Osteocyte (in vitro differentiated cells): ENCODE data around the gene CBY3. TPM values are rescaled to one million over a fixed set of nuclear protein-coding genes. Genes with fewer than 3 reads are reported as not detected.

Experiments
- DNase-seq: peaks from one replicate; pipeline ENCODE4 v3.0.0; 2021; ENCODE audit warnings: mixed read lengths; ENCODE audit not compliant: unreplicated experiment; ENCODE audit errors: extremely low spot score
- H3K27ac Mint-ChIP-seq: one replicate; pipeline ENCODE4 v1.8.0; 2021; ENCODE audit warnings: mild to moderate bottlenecking, mixed read lengths; ENCODE audit not compliant: unreplicated experiment
- H3K27me3 Mint-ChIP-seq: one replicate; pipeline ENCODE4 v1.8.0; 2021; ENCODE audit warnings: mixed read lengths; ENCODE audit not compliant: unreplicated experiment
- H3K36me3 Mint-ChIP-seq: one replicate; pipeline ENCODE4 v1.8.0; 2021; ENCODE audit warnings: mixed read lengths; ENCODE audit not compliant: unreplicated experiment
- H3K4me1 Mint-ChIP-seq: one replicate; pipeline ENCODE4 v1.8.0; 2021; ENCODE audit warnings: mixed read lengths; ENCODE audit not compliant: unreplicated experiment
- H3K4me3 Mint-ChIP-seq: one replicate; pipeline ENCODE4 v1.8.0; 2021; ENCODE audit warnings: mild to moderate bottlenecking, moderate library complexity, mixed read lengths; ENCODE audit not compliant: unreplicated experiment
- H3K9me3 Mint-ChIP-seq: one replicate; pipeline ENCODE4 v1.8.0; 2021; ENCODE audit warnings: mixed read lengths; ENCODE audit not compliant: unreplicated experiment
- CTCF ChIP-seq: fragments of 200-600 bp; sonication (generic); IDR thresholded peaks from 2 replicates; pipeline ENCODE4 v1.5.0; 2021; ENCODE audit warnings: antibody characterized with exemption, mild to moderate bottlenecking, moderate library complexity
- total RNA-seq: library from RNA; stranded (reverse); gene quantifications from 2 replicates; pipeline ENCODE4 v1.2.1, GENCODE V29; 2021

The CBY3 gene
- total RNA-seq, 1 donor from 2014 or later = not detected

DNA sequence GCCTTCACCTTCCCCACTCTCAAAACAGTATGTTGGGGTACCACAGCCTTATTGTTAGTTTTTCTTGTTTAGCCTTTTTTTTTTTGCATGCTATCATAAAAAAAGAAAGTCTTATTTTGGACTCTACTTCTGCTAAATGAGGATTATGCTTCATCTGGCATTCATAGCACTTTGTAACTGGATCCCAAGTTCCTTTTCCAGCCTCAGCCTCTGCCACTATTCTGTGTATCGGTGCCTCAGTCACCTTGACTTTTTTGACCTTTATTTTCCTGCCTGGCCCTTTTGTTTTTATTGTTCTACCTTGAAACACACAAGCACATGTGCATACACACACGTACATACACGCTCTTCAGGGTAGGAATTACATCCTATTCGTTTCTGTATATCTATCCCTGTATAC is 43.3 kb upstream of the CBY3 start:
- TF ChIP-seq CTCF = no peak
- Mint-ChIP-seq H3K27me3 (no peaks in the 10 kb centered on the region), H3K9me3 (no peaks in the 10 kb centered on the region), H3K36me3 (peaks cover 61% of the 10 kb centered on the region), H3K4me3 (no peak overlapping the region), H3K27ac (no peak overlapping the region), H3K4me1 (no peaks in the 10 kb centered on the region)
- DNase-seq = no peak

DNA sequence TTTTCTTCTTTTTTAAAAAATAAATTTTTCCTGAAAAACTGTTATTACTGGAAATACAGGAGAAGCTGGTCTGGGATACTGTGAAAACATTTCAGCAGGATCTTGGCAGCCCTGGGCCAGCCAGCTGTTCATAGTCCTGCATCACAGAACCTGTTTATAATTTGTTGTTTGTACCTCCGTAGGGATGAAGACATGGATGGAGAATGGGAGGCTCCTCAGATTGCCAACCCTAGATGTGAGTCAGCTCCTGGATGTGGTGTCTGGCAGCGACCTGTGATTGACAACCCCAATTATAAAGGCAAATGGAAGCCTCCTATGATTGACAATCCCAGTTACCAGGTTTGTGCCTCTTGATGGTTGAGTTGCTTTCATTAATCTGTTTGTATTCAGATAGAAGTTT is 39.4 kb upstream of the CBY3 start:
- Mint-ChIP-seq H3K27ac (no peak overlapping the region), H3K4me3 (no peak overlapping the region), H3K36me3 (peaks cover 63% of the 10 kb centered on the region), H3K27me3 (no peaks in the 10 kb centered on the region), H3K4me1 (no peaks in the 10 kb centered on the region), H3K9me3 (no peaks in the 10 kb centered on the region)
- no peak for DNase-seq
- TF ChIP-seq CTCF = no peak

- Mint-ChIP-seq H3K9me3 (no peaks in the 10 kb centered on the region), H3K27ac (no peak overlapping the region), H3K36me3 (peaks cover 46% of the 10 kb centered on the region), H3K4me1 (no peaks in the 10 kb centered on the region), H3K27me3 (no peaks in the 10 kb centered on the region), H3K4me3 (no peak overlapping the region)
- TF ChIP-seq CTCF = no peak
- no peak for DNase-seq
Measured at GRCh38 chr5:179716286-179716685, 35.5 kb upstream of the CBY3 start.

- Mint-ChIP-seq H3K27ac (peak overlapping the region; percentile 96), H3K27me3 (no peaks in the 10 kb centered on the region), H3K36me3 (peaks cover 19% of the 10 kb centered on the region), H3K4me1 (peaks cover 48% of the 10 kb centered on the region), H3K4me3 (peak overlapping the region; percentile 98), H3K9me3 (no peaks in the 10 kb centered on the region)
- no peak for DNase-seq
- TF ChIP-seq CTCF = no peak
Measured at GRCh38 chr5:179700401-179700918, 19.6 kb upstream of the CBY3 start.

- Mint-ChIP-seq H3K36me3 (peaks cover 15% of the 10 kb centered on the region), H3K4me1 (peaks cover 44% of the 10 kb centered on the region), H3K27ac (peak overlapping the region; percentile 96), H3K27me3 (no peaks in the 10 kb centered on the region), H3K9me3 (no peaks in the 10 kb centered on the region), H3K4me3 (peak overlapping the region; percentile 98)
- no peak for DNase-seq
- TF ChIP-seq CTCF = no peak
Measured at GRCh38 chr5:179699616-179700237, 18.9 kb upstream of the CBY3 start.
